HG03457 (cell line): ENCODE results near the gene PDCL3.

Experiments used
- ATAC-seq: cut with Tn5 transposase; IDR thresholded peaks from one replicate; pipeline ENCODE4 v1.9.1; 2021; ENCODE audit warnings: moderate number of reproducible peaks; ENCODE audit not compliant: unreplicated experiment

The PDCL3 gene

GRCh38 chr2:100611079-100612029 is 48.6 kb downstream of the PDCL3 start:
- no peak for ATAC-seq

GRCh38 chr2:100612388-100613000 is 49.7 kb downstream of the PDCL3 start:
- ATAC-seq: no peak

GRCh38 chr2:100613719-100614118 is 50.9 kb downstream of the PDCL3 start:
- no peak for ATAC-seq

DNA sequence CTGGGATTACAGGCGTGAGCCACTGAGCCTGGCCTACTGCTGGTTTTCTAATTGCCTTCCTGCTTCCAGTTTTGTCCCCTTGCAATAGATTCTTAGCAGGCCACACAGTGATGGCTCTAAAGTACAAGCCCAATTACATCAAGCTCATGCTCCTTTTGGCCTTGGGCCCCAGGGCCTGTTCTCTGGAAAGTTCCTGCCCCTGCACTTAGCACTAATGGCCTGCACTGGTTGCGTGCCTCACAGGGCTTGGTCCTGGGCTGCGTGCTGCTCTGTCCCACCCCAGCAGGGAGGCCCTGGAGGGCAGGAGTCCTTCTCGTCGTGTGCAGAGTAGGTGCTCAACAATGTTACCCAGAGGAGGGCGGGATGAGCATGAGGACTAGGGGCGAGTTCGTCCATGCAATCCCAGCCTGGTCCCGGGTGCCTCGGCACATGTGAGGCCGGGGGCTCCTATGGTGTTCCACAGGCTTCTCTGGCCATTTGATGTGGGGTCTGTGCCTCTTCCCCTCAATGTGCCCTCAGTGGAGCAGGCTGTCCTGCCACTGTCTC is 51.7 kb downstream of the PDCL3 start:
- no peak for ATAC-seq

- no peak for ATAC-seq
Observed at GRCh38 chr2:100615471-100615870, 52.7 kb downstream of the PDCL3 start.

DNA sequence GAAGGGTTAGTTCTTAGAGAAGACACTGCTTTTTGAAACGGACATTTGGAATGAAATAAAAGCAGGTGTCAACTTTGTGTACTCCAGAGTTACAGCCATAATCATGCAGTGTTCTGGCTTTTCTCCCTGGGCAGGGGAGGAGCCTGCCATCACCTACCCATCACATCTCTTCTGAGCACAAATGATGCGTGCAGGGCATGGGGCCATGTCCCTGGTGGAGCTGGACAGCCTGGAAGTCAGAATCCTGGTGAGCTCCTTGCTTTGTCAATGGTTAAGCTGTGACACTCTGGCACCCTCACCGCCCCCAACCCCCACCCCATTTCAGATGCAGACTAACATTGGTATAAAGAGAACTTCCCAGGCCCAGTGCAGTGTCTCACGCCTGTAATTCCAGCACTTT is 53.1 kb downstream of the PDCL3 start:
- ATAC-seq: no peak

DNA sequence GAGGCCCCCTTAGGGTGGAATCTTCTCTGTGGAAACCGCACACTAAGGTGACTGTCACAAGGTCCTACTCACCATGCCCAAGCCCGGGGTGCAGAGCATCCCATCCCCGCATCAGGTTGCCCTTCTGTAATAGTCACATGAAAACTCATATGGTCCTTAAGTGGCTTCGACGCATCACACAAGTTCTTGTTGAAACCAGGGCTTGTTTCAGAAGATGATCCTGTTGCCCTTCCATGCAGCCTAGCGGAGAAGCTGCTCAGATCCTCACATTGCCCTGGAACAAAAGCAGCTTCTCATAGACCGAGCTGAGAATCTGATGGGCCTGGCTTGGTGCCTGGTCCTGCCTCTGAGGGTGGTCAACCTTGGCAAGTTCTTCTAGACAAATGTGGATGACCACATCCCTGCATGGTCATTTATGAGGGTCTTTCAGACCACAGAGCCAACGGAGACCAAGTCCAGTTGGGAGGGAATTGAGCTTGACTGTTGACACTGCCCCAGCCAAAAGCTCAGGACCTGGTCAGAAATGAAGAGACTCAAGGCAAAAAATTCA is 54.1 kb downstream of the PDCL3 start:
- no peak for ATAC-seq

DNA sequence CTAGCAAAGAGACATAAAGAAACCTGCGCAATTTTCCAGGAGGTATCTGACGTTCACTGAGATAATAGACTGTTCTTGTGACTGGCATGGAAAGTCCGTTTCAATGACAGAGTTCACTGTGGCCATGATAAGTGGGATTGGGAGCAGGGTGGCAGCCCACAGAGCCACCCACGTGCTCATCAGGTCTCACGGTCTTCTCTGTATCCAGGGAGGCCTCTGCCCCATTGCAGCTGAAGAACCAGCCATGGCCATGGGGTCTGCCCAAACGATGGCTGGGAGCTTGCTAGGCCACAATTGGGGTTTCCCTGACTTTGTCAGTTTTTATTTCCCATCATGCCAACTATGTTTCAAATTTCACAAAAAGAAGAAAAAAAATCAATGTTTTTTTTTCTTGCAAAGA is 57.2 kb downstream of the PDCL3 start:
- ATAC-seq: no peak

DNA sequence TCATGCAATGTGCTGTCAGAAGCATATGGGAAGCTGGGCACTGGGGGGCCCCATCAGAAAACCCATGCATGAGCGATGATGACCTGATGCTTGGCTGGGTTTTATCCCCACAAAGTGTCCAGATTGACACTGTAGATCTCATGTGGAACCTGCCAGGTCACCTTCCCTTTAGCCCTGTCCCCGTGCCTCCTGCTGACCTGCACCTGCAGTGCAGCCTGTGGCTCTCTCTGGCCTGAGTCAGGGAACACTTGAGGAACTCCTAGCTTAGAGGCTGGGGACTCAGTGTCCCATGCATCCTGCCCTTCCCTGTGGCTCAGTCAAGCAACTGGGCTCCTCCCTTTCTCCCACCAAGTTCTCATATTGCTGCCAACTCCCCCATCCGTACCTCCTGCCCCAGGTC is 57.7 kb downstream of the PDCL3 start:
- ATAC-seq: no peak

DNA sequence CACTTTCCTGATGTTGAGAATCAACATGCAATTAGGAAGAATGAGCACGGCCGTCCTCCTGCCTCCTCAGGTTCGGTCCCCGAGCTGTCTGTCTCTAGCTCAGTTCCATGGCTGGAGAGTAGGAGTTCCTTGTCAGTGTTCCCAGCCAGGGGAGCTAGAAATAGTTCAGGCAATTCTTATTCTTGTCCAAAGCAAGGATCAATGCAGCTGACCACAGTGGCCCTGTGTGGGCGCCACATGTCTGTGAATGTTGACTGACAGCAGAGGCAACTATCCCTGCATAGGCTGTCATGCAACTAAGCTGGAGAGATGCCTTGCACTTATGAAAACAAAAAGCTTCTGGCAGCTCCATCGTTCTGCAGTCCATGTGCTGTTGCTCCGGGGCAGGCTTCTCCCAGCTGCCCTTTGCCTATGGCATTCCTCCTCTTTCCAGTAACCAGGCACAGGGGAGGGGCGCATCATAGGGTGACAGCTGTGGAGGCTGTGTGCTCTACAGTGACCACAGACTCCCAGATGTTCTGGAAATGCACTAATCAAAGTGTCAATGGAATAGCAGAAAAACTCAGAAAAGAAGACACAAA is 58.7 kb downstream of the PDCL3 start:
- ATAC-seq: no peak

DNA sequence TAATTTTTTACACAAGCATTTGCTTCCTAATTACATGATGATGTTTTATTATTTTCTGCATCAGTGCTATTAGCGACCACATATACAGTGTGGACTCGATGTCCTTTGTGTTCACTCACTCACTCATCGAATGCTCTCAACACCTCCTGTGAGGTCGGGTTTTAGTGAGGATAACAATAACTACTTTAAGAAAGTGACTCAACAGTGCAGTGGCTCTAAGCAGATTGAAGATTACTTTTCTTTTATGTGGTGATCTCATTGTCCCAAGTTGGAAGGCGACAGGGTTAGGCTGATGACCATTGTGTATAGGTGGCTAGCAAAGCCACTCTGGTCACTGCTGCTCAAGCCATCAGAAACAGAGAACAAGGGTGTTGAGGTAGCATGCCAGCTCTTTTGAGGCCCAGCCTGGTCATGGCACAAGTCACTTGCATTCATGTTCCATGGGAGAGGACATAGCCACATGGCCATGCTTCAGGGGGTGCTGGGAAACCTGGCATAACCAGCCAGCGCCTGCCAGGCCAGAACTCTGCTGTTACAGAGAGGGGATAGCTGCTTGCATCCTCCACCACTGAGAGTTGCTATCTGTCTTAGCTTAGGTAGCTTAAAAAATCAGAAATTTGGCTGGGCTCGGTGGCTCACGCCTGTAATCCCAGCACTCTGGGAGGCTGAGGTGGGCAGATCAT is 60.4 kb downstream of the PDCL3 start:
- no peak for ATAC-seq

DNA sequence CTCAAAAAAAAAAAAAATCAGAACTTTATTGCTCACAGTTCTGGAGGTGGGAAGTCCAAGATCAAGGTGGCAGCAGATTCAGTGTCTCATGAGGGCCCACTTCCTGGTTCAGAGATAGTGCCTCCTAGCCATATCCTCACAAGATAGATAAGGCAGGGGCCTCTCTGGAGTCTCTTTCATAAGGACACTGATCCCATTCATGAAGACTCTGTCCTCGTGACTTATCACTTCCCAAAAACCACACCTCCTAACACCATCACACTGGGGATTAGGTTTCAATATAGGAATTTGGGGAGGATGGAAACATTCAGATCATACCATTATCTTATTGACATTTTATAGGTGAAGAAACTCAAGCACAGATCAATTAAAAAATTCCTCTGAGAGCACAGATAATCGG is 61.1 kb downstream of the PDCL3 start:
- no peak for ATAC-seq

DNA sequence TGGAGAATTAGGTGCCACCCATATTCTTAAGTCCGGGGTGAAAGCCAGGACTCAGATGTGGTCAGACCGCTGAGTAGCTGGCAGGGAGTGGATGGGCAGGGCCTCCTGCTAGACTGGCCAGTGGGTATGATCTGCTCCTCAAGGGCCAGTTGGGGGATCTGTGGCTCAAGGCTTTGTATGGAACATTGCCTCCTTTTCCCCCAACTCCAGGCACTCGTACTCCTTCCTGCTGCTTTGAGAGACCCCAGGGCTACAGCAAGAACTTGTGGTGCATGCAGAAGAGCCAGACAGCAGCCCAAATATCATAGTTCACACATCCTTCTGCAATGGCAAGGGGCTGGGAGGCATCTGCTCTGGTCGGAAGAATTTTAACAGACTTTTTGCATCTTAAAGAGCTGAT is 61.7 kb downstream of the PDCL3 start:
- ATAC-seq: no peak

DNA sequence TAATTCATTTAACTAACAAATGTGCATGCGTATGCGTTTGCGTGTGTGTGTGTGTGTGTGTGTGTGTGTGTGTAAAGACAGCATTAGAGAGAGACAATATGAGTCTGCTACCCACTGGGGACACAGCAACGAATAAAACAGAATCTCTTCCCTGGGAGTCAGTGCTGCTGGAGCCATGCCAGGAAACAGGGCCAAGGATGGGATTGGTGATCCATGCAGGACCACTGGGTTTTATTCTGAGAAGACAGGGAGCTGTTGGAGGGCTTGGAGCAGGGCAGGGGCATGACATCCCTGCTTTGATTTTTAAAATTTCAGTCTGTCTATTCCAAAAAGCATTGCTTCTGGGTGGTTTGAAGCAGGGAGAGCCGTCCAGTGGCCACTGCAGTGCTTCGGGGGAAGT is 62.9 kb downstream of the PDCL3 start:
- no peak for ATAC-seq
